Peyer's patch (tissue), 4 donors: Measurements from ENCODE around the gene CACNA2D4. TPM values are rescaled to one million over a fixed set of nuclear protein-coding genes. Genes with fewer than 3 reads are reported as not detected.

ENCODE experiments used
- DNase-seq, 3 donors: peaks; one replicate each; pipeline ENCODE4 v3.0.0-alpha.2; 2017 to 2019
- H3K27ac ChIP-seq, 4 donors: fragments of 200-600 bp; sonication (generic); one replicate each; pipeline ENCODE4 v1.5.1; 2016 to 2019
- H3K27me3 ChIP-seq, 2 donors: fragments of 200-600 bp; sonication (generic); one replicate each; pipeline ENCODE4 v1.5.1; 2019
- H3K36me3 ChIP-seq, 3 donors: fragments of 200-600 bp; sonication (generic); one replicate each; pipeline ENCODE4 v1.5.1; 2016 to 2019
- H3K4me1 ChIP-seq, 4 donors: fragments of 200-600 bp; sonication (generic); one replicate each; pipeline ENCODE4 v1.5.1; 2016 to 2019
- H3K4me3 ChIP-seq, 4 donors: fragments of 200-600 bp; sonication (generic); 1 replicate in 3 of 4; 2 replicates in 1 of 4; pipeline ENCODE4 v1.5.1; 2016 to 2019; ENCODE audit warnings: mild to moderate bottlenecking in 1 of 4
- H3K9me3 ChIP-seq, 4 donors: fragments of 200-600 bp; sonication (generic); one replicate each; pipeline ENCODE4 v1.5.1; 2016 to 2019; ENCODE audit warnings: mild to moderate bottlenecking in 1 of 4
- CTCF ChIP-seq, 6 experiments: fragments of 450-650 bp in 4 of 6; fragments of 200-600 bp in 2 of 6; sonication (generic) in 1 of 6; IDR thresholded peaks; one replicate each; pipeline ENCODE4 v1.5.1; 2017 to 2019; ENCODE audit warnings: antibody characterized with exemption in 6 of 6, mild to moderate bottlenecking in 3 of 6, moderate library complexity in 1 of 6
- POLR2A ChIP-seq, 2 donors: fragments of 450-650 bp; IDR thresholded peaks; one replicate each; pipeline ENCODE4 v1.5.1; 2017; ENCODE audit warnings: antibody characterized with exemption in 2 of 2, mild to moderate bottlenecking in 2 of 2, moderate library complexity in 2 of 2
- total RNA-seq, 4 donors: library from RNA; depleted of rRNA; stranded (reverse); fragments of >200 nt; gene quantifications; one replicate each; pipeline ENCODE4 v1.1.0, GENCODE V29; 2016

CACNA2D4 gene
- total RNA-seq, 4 donors from 2014 or later, result 9.5 to 19.3 (median 12.3) TPM

DNA sequence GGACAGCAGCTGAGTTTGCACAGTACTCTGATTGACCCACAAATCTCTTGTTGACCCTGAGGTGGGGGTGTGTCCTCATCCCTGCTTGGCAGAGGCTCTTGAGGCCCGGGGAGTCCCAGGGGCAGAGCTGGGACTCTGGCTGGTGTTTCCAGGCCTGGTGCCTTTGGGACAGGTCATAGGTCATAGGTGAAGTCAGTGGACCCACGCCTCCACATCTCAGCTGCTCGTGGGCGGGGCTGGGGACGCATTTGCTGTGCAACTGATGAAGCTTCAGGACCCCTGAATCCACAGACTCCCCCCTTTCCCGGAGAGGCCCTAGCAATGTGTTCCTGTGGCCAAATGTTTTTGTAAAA is 408 bp upstream of the CACNA2D4 start:
- Histone ChIP-seq H3K27ac (peak overlapping the region in 3 of 4 donors; percentile 22 to 75 (median 65)), H3K4me1 (no peaks in the 10 kb centered on the region), H3K4me3 (peak overlapping the region in 1 of 4 donors; percentile 31), H3K36me3 (no peaks in the 10 kb centered on the region), H3K9me3 (no peaks in the 10 kb centered on the region), H3K27me3 (no peaks in the 10 kb centered on the region)
- TF ChIP-seq POLR2A (IDR thresholded peaks at IDR 0.05) (no peak), CTCF (IDR thresholded peaks at IDR 0.05) (no peak)
- DNase-seq, result peak in 1 of 3 donors; percentile 45

- DNase-seq, result peak in 1 of 3 donors; percentile 42
- peak overlapping the region; percentile 22 to 75 (median 48) for H3K27ac ChIP-seq
- no peaks in the 10 kb centered on the region for H3K27me3 ChIP-seq
- H3K9me3 ChIP-seq, result no peaks in the 10 kb centered on the region
- TF ChIP-seq CTCF (IDR thresholded peaks at IDR 0.05) (no peak), POLR2A (IDR thresholded peaks at IDR 0.05) (no peak)
- H3K4me3 ChIP-seq, result peak overlapping the region; percentile 8 to 34 (median 26)
- H3K36me3 ChIP-seq, result no peaks in the 10 kb centered on the region
- no peaks in the 10 kb centered on the region for H3K4me1 ChIP-seq
These were observed 1.0 kb downstream of the CACNA2D4 start for GRCh38 chr12:1917172-1918070.

- no peak for TF ChIP-seq POLR2A (IDR thresholded peaks at IDR 0.05)
- TF ChIP-seq CTCF (IDR thresholded peaks at IDR 0.05), result no peak
- peak in 2 of 3 donors; percentile 16 to 34 for DNase-seq
These were observed 1.9 kb downstream of the CACNA2D4 start for GRCh38 chr12:1916371-1917171.

GRCh38 chr12:1915082-1915968 is 3.1 kb downstream of the CACNA2D4 start:
- no peak overlapping the region for H3K4me3 ChIP-seq
- H3K36me3 ChIP-seq, result no peaks in the 10 kb centered on the region
- H3K4me1 ChIP-seq, result no peaks in the 10 kb centered on the region
- no peaks in the 10 kb centered on the region for H3K9me3 ChIP-seq
- TF ChIP-seq CTCF (IDR thresholded peaks at IDR 0.05), result no peak
- TF ChIP-seq POLR2A (IDR thresholded peaks at IDR 0.05), result no peak
- peak in 2 of 3 donors; percentile 35 to 42 for DNase-seq
- no peaks in the 10 kb centered on the region for H3K27me3 ChIP-seq
- no peak overlapping the region for H3K27ac ChIP-seq

More at GRCh38 chr12:1916371-1917171, 1.9 kb downstream of the CACNA2D4 start:
- Histone ChIP-seq H3K27me3 (no peaks in the 10 kb centered on the region), H3K4me1 (no peaks in the 10 kb centered on the region), H3K4me3 (no peak overlapping the region), H3K27ac (no peak overlapping the region), H3K36me3 (no peaks in the 10 kb centered on the region), H3K9me3 (no peaks in the 10 kb centered on the region)
